Mammary epithelial cell (primary cell): ENCODE data around the gene CAMK2B.

ENCODE experiments used
- EZH2 ChIP-seq: IDR thresholded peaks from 2 replicates; pipeline ENCODE4 v1.6.1; 2012; ENCODE audit warnings: low read length, inconsistent platforms, borderline replicate concordance
- TF ChIP-seq, protein P1 (sequence below), 2 donors: IDR thresholded peaks in 1 of 2; conservative IDR thresholded peaks in 1 of 2; 2 replicates each; pipeline ENCODE4 v1.5.1; 2011 to 2012; ENCODE audit warnings: inconsistent platforms in 2 of 2, low read length in 2 of 2, mild to moderate bottlenecking in 2 of 2, control low read depth in 1 of 2, low read depth in 1 of 2; ENCODE audit not compliant: insufficient read depth in 1 of 2; ENCODE audit errors: extremely low read depth in 1 of 2

DNA sequence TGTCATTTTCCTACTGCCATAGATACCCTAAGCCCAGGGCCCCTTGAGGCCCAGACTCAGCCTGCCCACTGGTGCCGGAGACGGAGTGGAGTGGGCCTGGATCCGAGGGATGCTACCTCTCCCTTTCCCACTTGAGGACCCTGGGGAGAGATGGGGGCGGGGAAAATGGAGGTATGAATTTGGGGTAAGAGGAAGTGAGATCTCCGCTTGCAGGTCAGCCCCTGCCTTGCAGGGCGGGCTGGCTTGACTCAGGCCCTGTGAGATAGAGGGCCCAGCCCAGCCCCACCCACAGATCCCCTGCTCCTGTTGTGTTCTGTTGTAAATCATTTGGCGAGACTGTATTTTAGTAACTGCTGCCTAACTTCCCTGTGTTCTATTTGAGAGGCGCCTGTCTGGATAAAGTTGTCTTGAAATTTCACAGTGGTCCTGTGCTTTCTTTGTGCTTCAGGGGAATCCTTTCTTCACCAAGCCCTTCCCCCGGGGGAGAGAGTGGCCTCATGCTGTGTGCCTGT is 111.5 kb downstream of the CAMK2B start:
- TF ChIP-seq, protein P1, sequence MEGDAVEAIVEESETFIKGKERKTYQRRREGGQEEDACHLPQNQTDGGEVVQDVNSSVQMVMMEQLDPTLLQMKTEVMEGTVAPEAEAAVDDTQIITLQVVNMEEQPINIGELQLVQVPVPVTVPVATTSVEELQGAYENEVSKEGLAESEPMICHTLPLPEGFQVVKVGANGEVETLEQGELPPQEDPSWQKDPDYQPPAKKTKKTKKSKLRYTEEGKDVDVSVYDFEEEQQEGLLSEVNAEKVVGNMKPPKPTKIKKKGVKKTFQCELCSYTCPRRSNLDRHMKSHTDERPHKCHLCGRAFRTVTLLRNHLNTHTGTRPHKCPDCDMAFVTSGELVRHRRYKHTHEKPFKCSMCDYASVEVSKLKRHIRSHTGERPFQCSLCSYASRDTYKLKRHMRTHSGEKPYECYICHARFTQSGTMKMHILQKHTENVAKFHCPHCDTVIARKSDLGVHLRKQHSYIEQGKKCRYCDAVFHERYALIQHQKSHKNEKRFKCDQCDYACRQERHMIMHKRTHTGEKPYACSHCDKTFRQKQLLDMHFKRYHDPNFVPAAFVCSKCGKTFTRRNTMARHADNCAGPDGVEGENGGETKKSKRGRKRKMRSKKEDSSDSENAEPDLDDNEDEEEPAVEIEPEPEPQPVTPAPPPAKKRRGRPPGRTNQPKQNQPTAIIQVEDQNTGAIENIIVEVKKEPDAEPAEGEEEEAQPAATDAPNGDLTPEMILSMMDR (conservative IDR thresholded peaks at IDR 0.05 in 1 of 2, IDR thresholded peaks at IDR 0.05 in 1 of 2; ENCODE audit: extremely low read depth in 1 of 2, insufficient read depth in 1 of 2, low read depth in 1 of 2, low read length in 2 of 2) = no peak
- no peak for TF ChIP-seq EZH2
